ENCODE results near the gene RTN4. TPM values are rescaled to one million over a fixed set of nuclear protein-coding genes. Genes with fewer than 3 reads are reported as not detected.

Gene RTN4
- polyA plus RNA-seq, 3 donors = 111 to 163 (median 158) TPM

- Histone ChIP-seq H3K79me2 (ENCODE audit: insufficient read depth, low read length) (no peaks in the 10 kb centered on the region), H3K27ac (ENCODE audit: low read depth in 1 of 2, low read length in 2 of 2) (no peak overlapping the region), H3K4me1 (ENCODE audit: control insufficient read depth in 1 of 2, insufficient read depth in 2 of 2, low read length in 2 of 2) (peaks cover 33 to 41% of the 10 kb centered on the region in 2 donors), H2AFZ (ENCODE audit: insufficient read depth, low read depth, low read length, poor library complexity, severe bottlenecking) (no peak overlapping the region), H3K36me3 (replicated peaks in 1 of 2; ENCODE audit: control insufficient read depth in 1 of 2, insufficient read depth in 2 of 2, low read length in 2 of 2) (no peaks in the 10 kb centered on the region), H3K27me3 (ENCODE audit: control insufficient read depth in 2 of 2, insufficient read depth in 2 of 2, low read length in 2 of 2) (no peaks in the 10 kb centered on the region), H3K4me2 (replicated peaks; ENCODE audit: extremely low read depth, low read length, poor library complexity, severe bottlenecking) (no peak overlapping the region), H3K4me3 (replicated peaks in 1 of 3; ENCODE audit: low read depth in 2 of 3, low read length in 3 of 3) (no peak overlapping the region), H3K9me3 (replicated peaks in 1 of 2; ENCODE audit: control insufficient read depth in 1 of 2, insufficient read depth in 1 of 2, low read length in 2 of 2) (no peaks in the 10 kb centered on the region), H3K9ac (ENCODE audit: insufficient read depth, low read length, poor library complexity, severe bottlenecking) (no peak overlapping the region), H4K20me1 (ENCODE audit: insufficient read depth, low read length) (no peaks in the 10 kb centered on the region)
- intact Hi-C loops (cut with micrococcal nuclease) = no loop called here
- peaks cover 0 to 2% (median 1%) of the 10 kb centered on the region in 3 donors for H3K27me3 Mint-ChIP-seq (ENCODE audit: low read depth in 3 of 3)
- WGBS (ENCODE audit: insufficient coverage) = no CpG with 5 or more reads among the region's 1 CpG
- H3K36me3 Mint-ChIP-seq = peaks cover 1 to 9% of the 10 kb centered on the region in 2 donors
- peaks cover 6 to 18% (median 14%) of the 10 kb centered on the region in 7 donors for H3K9me3 Mint-ChIP-seq
- no peak overlapping the region for H3K27ac Mint-ChIP-seq
- H3K4me1 Mint-ChIP-seq = peaks cover 31% of the 10 kb centered on the region
- no peak for TF ChIP-seq CTCF (IDR thresholded peaks at IDR 0.05)
- no peak overlapping the region for H3K4me3 Mint-ChIP-seq
- no peak for DNase-seq
Measured at GRCh38 chr2:55088400-55088799, 38.1 kb upstream of the RTN4 start.

GRCh38 chr2:55087936-55088335, 37.7 kb upstream of the RTN4 start:
- peaks cover 1 to 9% of the 10 kb centered on the region in 2 donors for H3K36me3 Mint-ChIP-seq
- H4K20me1 ChIP-seq (ENCODE audit: insufficient read depth, low read length) = no peaks in the 10 kb centered on the region
- H3K27me3 ChIP-seq (ENCODE audit: control insufficient read depth in 2 of 2, insufficient read depth in 2 of 2, low read length in 2 of 2) = no peaks in the 10 kb centered on the region
- no peaks in the 10 kb centered on the region for H3K9me3 ChIP-seq (replicated peaks in 1 of 2; ENCODE audit: control insufficient read depth in 1 of 2, insufficient read depth in 1 of 2, low read length in 2 of 2)
- no peak overlapping the region for H3K27ac Mint-ChIP-seq
- H3K79me2 ChIP-seq (ENCODE audit: insufficient read depth, low read length) = no peaks in the 10 kb centered on the region
- no peak for DNase-seq
- H2AFZ ChIP-seq (ENCODE audit: insufficient read depth, low read depth, low read length, poor library complexity, severe bottlenecking) = no peak overlapping the region
- no peak for TF ChIP-seq CTCF (IDR thresholded peaks at IDR 0.05)
- no peak overlapping the region for H3K27ac ChIP-seq (ENCODE audit: low read depth in 1 of 2, low read length in 2 of 2)
- peaks cover 34 to 42% of the 10 kb centered on the region in 2 donors for H3K4me1 ChIP-seq (ENCODE audit: control insufficient read depth in 1 of 2, insufficient read depth in 2 of 2, low read length in 2 of 2)
- intact Hi-C loops (cut with micrococcal nuclease) = no loop called here
- H3K4me2 ChIP-seq (replicated peaks; ENCODE audit: extremely low read depth, low read length, poor library complexity, severe bottlenecking) = no peak overlapping the region
- H3K27me3 Mint-ChIP-seq (ENCODE audit: low read depth in 3 of 3) = peaks cover 0 to 2% (median 1%) of the 10 kb centered on the region in 3 donors
- peaks cover 6 to 18% (median 14%) of the 10 kb centered on the region in 7 donors for H3K9me3 Mint-ChIP-seq
- no peak overlapping the region for H3K9ac ChIP-seq (ENCODE audit: insufficient read depth, low read length, poor library complexity, severe bottlenecking)
- no peak overlapping the region for H3K4me3 ChIP-seq (replicated peaks in 1 of 3; ENCODE audit: low read depth in 2 of 3, low read length in 3 of 3)
- no peak overlapping the region for H3K4me3 Mint-ChIP-seq
- peaks cover 34% of the 10 kb centered on the region for H3K4me1 Mint-ChIP-seq
- WGBS (ENCODE audit: insufficient coverage) = 100% methylated on average over 1 of the region's 3 CpGs
- H3K36me3 ChIP-seq (replicated peaks in 1 of 2; ENCODE audit: control insufficient read depth in 1 of 2, insufficient read depth in 2 of 2, low read length in 2 of 2) = no peaks in the 10 kb centered on the region
